HuH-7 (cell line): ENCODE results near the gene PPP1R2.
A peak's percentile ranks its signal among the peaks of the same experiment; 100 is the strongest.
"Not testable (repeated sequence)": the region's sequence is repeated elsewhere in the genome, so short reads cannot be mapped to it uniquely, and the experiment has no call there.

Source experiments
- DNase-seq: peaks from one replicate; pipeline ENCODE4 v3.0.0; 2011; ENCODE audit warnings: low spot score

The PPP1R2 gene

DNA sequence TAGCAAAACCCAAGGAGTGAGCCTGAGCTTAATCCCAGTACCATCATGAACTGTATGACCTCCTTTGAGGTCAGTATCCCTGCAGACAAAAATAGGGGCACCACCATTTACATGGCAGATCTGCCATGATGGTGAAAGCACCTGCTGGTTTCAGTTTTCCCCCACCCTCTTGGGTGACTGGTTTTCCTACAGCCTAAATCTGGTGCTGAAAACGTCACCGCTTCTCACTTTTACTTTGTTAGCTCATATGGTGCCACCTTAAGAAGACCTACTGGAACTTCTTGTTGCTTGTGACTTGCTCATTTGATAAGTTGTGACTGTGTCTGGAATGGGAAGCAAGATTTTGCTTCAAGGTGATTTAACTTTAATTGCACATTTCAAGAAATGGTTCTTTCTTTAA lies 5.1 kb downstream of the PPP1R2 start:
- DNase-seq = no peak

DNA sequence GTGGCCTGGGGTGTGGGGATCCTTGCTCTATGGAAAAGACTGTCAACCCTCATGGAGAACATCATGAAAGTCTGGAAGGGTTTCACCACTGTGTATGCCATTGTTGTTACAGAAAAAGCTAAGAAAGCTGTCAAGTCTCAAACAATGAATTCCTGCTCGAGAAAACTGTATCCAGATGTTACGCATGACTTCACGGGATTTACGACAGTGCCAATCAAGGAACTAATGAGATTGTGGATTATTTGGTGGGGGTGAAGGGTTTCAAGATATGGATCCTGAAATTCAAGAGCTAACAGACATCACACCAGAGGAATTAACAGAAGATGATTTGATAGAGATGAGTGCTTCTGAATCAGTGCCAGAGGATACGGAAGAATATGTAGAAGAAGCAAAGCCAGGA lies 7.8 kb downstream of the PPP1R2 start:
- DNase-seq = no peak

- DNase-seq = no peak
Observed at GRCh38 chr3:195532834-195533233, 10.3 kb downstream of the PPP1R2 start.

GRCh38 chr3:195532345-195532744 lies 10.8 kb downstream of the PPP1R2 start:
- DNase-seq = no peak

- DNase-seq = no peak
Observed at GRCh38 chr3:195531683-195532082, 11.4 kb downstream of the PPP1R2 start.

- DNase-seq = no peak
Observed at GRCh38 chr3:195526492-195526891, 16.6 kb downstream of the PPP1R2 start.

- DNase-seq = no peak
Observed at GRCh38 chr3:195524171-195524896, 18.8 kb downstream of the PPP1R2 start.

GRCh38 chr3:195522254-195523023 lies 20.7 kb downstream of the PPP1R2 start:
- DNase-seq = peak; percentile 30

- no peak for DNase-seq
Observed at GRCh38 chr3:195517030-195517429, 26.1 kb downstream of the PPP1R2 start.

- not testable (repeated sequence) for DNase-seq
Observed at GRCh38 chr3:195514610-195515235, 28.4 kb downstream of the PPP1R2 start.

DNA sequence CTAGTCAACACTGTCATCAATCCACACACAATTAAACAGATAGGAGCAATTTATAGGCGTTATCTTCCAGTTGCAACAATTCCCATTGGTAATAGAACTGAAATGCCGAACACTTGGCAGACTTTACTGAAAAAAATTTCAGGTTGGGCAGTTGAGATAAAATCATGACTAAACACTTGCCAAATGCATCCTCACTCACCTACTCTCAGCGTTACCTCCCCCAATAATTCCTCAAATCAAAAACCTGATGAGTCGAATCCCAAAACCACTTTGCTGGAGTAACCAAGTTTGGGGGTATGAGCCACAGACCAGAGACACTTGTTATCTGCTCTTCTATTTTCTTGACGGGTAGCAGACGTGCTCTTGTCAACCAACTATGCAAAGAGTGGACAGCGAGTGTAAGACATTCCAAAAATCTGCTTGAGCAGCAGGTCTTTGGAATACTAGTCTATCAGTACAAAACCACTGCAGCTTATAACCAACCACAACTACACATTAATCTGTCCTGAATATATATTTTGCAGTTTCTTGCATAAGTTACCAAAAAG lies 30.3 kb downstream of the PPP1R2 start:
- DNase-seq = no peak

DNA sequence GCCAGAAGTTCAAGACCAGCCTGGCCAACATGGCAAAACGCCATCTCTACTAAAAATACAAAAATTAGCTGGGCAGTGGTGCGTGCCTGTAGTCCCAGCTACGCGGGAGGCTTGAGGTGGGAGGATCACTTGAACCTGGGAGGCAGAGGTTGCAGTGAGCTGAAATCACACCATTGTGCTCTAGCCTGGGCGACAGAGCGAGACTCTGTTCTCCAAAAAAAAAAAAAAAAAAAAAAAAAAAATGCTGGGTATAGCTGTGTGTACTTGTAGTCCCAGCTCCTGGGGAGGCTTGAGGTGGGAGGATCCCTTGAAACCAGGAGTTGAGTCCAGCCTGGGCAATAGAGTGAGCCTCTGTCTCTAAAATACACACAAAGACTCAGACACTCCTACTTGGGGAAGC lies 32.0 kb downstream of the PPP1R2 start:
- no peak for DNase-seq

DNA sequence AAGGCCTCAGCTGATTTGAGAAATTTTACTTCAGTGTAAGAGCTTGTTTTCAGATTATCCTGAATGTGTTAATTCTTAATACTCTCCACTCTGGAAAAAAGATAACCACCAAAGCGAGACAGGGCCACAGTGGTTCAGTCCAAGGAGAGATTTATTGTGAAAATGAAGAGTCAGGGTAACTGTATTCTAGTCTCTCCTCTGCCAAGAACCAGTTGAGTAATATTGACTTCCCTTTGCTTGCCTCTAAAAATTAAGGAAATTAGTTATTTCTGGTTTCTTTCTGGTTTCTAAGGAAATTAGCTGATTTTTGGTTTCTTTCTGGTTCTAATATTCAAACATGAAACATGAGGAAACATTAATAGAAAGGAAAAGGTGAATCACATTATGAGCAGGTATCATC lies 34.9 kb downstream of the PPP1R2 start:
- DNase-seq = no peak

- no peak for DNase-seq
Observed at GRCh38 chr3:195475614-195476013, 67.5 kb downstream of the PPP1R2 start.

- DNase-seq = not testable (repeated sequence)
Observed at GRCh38 chr3:195475116-195475515, 68.0 kb downstream of the PPP1R2 start.

DNA sequence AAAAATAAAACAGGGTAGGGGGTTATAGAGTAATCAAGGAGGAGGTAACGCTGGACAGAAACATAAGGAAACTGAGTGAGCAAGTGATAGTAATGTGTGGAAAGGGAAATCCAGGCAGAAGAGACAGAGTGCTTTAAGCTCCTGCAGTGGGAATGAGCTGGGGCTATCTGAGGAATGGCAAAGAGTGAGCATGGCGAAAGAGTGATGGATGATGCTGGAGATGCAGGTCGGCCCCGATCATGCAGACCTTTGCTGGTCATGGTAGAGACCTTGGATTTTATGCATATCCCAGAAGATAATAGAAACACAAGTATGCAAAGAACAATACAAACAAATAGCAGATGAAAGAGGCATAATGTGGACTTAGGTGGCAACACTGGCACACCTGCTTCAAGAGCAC lies 74.3 kb downstream of the PPP1R2 start:
- DNase-seq = no peak

- DNase-seq = no peak
Observed at GRCh38 chr3:195468391-195468776, 74.7 kb downstream of the PPP1R2 start.

GRCh38 chr3:195467641-195468390 lies 75.3 kb downstream of the PPP1R2 start:
- DNase-seq = no peak

- no peak for DNase-seq
Observed at GRCh38 chr3:195466251-195466650, 76.9 kb downstream of the PPP1R2 start.
